Right cardiac atrium (tissue), 5 donors: ENCODE results near the gene USP43. TPM values are rescaled to one million over a fixed set of nuclear protein-coding genes. Genes with fewer than 3 reads are reported as not detected.

ENCODE experiments used
- ATAC-seq, 2 donors: fragments of 200-7000 bp; cut with Tn5 transposase; one replicate each; pipeline versions ENCODE4 v1.8.0 to v1.9.1; 2020; ENCODE audit warnings: moderate library complexity in 2 of 2, mild to moderate bottlenecking in 1 of 2
- DNase-seq, 3 donors: peaks; one replicate each; pipeline ENCODE4 v3.0.0-alpha.2; 2020
- H3K27ac ChIP-seq: one replicate; pipeline ENCODE4 v1.5.1; 2013; ENCODE audit warnings: mild to moderate bottlenecking, low read length, control low read depth, moderate library complexity
- H3K27me3 ChIP-seq: one replicate; pipeline ENCODE4 v1.6.1; 2013; ENCODE audit not compliant: control insufficient read depth, insufficient read depth
- H3K4me1 ChIP-seq: one replicate; pipeline ENCODE4 v1.6.1; 2013; ENCODE audit warnings: low read length; ENCODE audit not compliant: control insufficient read depth, insufficient read depth
- H3K4me3 ChIP-seq: one replicate; pipeline ENCODE4 v1.5.1; 2013; ENCODE audit warnings: low read length, control low read depth
- H3K9me3 ChIP-seq: one replicate; pipeline ENCODE4 v1.6.1; 2013; ENCODE audit warnings: low read length; ENCODE audit not compliant: control insufficient read depth
- WGBS: extraction: QIAGEN DNeasy Blood & Tissue Kit; methylation state at CpG from one replicate; pipeline ENCODE4 v1.1.7; 2013; 5-methylcytosine and 5-hydroxymethylcytosine counted together
- intact Hi-C, 4 donors: fragments of 100-400 bp; cut with DNase I; formaldehyde crosslinking; loops; one replicate each; pipeline versions ENCODE4 v1.11.0 to v1.14.0; 2022 to 2023
- polyA plus RNA-seq: library from polyadenylated mRNA; stranded (reverse); fragments of 200-250 nt; gene quantifications from one replicate; pipeline ENCODE4 v1.2.3, GENCODE V29; 2013
- total RNA-seq, 4 donors: library from RNA; stranded (reverse); fragmentation: NEBNext Ultra II Directional; extraction: Animal tissue kit (Norgen Biotek cat#: 25700); gene quantifications; one replicate each; pipeline ENCODE4 v1.2.1, GENCODE V29; 2021
- donor health status: healthy with polysubstance abuse.
- donor health status: DM: no; HTN: yes; CAD: no.
- donor health status: DM: no; HTN: no; CAD: no.
- donor health status: DM: no; HTN: yes; CAD: no; lungs with severe emphysema.
- donor health status: DM: yes; HTN: yes; CAD: no.

USP43 gene
- total and polyA plus RNA-seq, 5 donors = 0.06 to 0.11 (median 0.06) TPM; not detected in 1

DNA sequence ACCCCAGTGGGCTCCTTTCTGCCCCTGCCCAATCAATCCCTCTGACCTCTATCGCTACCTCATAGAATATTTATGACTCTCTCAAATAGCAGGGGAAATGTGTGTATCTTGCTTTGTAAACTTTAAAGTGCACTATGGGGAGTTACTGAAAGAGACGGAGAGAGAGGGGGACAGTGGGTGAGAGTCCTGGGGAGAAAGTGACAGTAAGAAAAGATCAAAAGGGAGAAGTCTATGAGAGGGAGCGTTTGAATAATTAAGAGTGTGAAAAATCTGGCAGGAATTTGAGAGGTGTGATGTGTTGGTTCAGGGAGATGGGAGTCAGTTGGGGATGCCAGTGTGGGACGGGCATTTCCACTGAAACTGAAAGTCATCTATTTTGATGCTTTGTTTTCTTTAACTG lies 32.6 kb downstream of the USP43 start:
- DNase-seq = no peak
- no peak overlapping the region for H3K4me3 ChIP-seq
- H3K4me1 ChIP-seq = no peaks in the 10 kb centered on the region
- intact Hi-C loops = no loop called here
- no peaks in the 10 kb centered on the region for H3K27me3 ChIP-seq
- peaks cover 1% of the 10 kb centered on the region for H3K9me3 ChIP-seq
- ATAC-seq = no peak
- H3K27ac ChIP-seq = no peak overlapping the region
- WGBS = 63% methylated on average over 4 of the region's 4 CpGs

DNA sequence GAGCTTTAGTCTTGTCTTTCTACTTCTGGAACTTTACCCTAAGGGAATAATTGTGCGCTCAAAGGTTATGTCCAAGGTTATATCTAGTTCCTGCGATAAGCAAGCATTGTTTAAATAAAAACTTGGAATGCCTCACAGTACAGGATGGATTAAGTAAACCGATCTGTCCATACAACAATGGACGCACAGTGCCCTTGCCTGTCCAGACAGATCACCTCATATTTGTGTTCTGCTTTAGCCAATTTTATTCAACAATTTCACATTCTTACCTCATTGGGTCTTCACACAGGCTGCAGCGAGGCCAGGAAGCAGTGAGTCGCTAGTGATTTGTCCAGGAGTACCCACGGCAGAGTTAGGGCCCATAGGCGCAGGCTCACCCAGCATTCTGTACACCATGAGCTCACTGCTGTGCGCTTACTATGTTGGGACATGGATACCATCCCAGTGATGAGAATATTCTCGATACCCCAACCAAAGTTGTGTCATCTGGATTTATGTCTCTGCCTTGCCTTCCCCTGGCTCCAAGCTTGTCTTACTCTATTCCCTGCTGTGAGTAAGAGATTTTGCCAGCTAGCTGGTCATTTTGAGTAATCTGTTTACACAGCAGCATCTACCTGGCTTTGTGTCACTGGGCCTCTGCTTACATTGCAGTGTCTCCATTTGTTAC lies 39.8 kb downstream of the USP43 start:
- 74% methylated on average over 10 of the region's 10 CpGs for WGBS
- DNase-seq = no peak
- no peak for ATAC-seq
- Histone ChIP-seq H3K4me1 (no peaks in the 10 kb centered on the region), H3K27ac (no peak overlapping the region), H3K4me3 (no peak overlapping the region), H3K9me3 (no peaks in the 10 kb centered on the region), H3K27me3 (no peaks in the 10 kb centered on the region)
- intact Hi-C loops = no loop called here

DNA sequence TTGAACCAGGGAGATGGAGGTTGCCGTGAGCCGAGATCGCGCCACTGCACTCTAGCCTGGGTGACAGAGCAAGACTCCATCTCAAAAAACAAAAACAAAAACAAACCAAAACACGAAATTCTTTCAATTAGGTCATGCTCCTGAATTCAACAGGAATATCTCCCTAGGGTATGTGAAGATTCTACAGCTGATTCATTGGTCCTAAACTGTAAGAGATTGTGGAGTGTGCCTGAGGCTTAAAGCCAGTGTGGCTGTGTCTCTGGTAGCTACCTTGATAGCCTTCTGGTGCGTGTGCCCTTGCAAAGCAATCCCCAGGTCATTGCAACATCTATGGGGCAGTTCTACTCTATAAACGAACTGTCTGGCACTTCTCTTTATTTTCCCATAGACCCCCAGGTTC lies 48.4 kb downstream of the USP43 start:
- intact Hi-C loops = no loop called here
- H3K27ac ChIP-seq = no peak overlapping the region
- H3K27me3 ChIP-seq = no peaks in the 10 kb centered on the region
- no peaks in the 10 kb centered on the region for H3K9me3 ChIP-seq
- no peak for ATAC-seq
- 85% methylated on average over 7 of the region's 7 CpGs for WGBS
- no peak overlapping the region for H3K4me3 ChIP-seq
- no peak for DNase-seq
- H3K4me1 ChIP-seq = no peaks in the 10 kb centered on the region

DNA sequence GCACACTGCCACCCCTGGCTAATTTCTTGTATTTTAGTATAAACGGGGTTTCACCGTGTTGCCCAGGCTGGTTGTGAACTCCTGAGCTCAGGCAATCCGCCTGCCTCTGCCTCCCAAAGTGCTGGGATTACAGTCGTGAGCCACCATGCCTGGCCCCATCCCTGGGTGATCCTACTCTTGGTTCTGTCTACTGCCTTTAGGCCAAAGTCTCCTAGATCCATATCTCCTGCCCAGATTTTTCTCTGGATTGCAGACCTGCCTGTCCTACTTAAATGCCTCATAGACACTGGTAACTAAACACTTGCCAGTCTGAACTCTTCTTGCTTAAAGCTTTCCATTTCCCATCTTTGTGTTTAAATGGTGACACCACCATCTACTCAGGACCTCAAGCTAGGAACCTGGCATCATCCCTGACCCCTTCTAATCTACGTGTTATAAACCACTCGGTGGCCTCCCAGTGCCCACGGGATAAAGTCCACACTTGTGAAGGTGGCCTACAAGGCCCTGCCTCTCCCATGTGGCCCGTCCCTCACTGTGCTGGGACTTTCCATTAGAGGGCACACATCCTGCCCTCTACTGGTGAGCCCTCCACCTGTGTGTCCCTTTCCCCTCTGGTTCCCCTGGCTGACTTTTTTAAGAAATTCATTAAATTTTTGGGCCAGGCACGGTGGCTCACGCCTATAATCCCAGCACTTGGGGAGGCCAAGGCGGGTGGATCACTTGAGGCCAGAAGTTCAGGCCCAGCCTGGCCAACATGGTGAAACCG lies 51.1 kb downstream of the USP43 start:
- DNase-seq (no peak), ATAC-seq (no peak)
- intact Hi-C loops = no loop called here
- no peak overlapping the region for H3K27ac ChIP-seq
- no peaks in the 10 kb centered on the region for H3K27me3 ChIP-seq
- no peaks in the 10 kb centered on the region for H3K4me1 ChIP-seq
- 90% methylated on average over 12 of the region's 12 CpGs for WGBS
- H3K4me3 ChIP-seq = no peak overlapping the region
- H3K9me3 ChIP-seq = no peaks in the 10 kb centered on the region

DNA sequence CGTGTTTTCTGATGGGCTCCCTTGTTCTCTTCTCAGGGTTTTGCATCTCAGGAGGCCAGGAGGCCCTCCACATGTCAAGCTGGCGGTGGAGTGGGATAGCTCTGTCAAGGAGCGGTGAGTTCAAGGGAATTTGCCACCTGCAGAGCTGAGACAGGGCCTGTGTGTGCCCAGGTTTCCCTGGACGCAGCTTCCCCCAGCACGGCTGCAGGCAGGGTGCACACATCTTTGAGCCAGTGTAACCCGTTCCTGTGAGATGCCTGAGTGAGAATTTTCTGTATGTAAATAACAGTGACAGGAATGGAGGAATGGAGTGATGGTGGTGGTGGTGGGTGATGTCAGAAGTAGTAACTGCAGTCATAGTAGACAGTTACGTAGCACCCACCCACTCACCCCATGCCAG lies 54.8 kb downstream of the USP43 start:
- no peaks in the 10 kb centered on the region for H3K9me3 ChIP-seq
- H3K4me3 ChIP-seq = no peak overlapping the region
- no peaks in the 10 kb centered on the region for H3K4me1 ChIP-seq
- ATAC-seq = no peak
- intact Hi-C loops = no loop called here
- 86% methylated on average over 7 of the region's 7 CpGs for WGBS
- H3K27ac ChIP-seq = no peak overlapping the region
- no peak for DNase-seq
- no peaks in the 10 kb centered on the region for H3K27me3 ChIP-seq

DNA sequence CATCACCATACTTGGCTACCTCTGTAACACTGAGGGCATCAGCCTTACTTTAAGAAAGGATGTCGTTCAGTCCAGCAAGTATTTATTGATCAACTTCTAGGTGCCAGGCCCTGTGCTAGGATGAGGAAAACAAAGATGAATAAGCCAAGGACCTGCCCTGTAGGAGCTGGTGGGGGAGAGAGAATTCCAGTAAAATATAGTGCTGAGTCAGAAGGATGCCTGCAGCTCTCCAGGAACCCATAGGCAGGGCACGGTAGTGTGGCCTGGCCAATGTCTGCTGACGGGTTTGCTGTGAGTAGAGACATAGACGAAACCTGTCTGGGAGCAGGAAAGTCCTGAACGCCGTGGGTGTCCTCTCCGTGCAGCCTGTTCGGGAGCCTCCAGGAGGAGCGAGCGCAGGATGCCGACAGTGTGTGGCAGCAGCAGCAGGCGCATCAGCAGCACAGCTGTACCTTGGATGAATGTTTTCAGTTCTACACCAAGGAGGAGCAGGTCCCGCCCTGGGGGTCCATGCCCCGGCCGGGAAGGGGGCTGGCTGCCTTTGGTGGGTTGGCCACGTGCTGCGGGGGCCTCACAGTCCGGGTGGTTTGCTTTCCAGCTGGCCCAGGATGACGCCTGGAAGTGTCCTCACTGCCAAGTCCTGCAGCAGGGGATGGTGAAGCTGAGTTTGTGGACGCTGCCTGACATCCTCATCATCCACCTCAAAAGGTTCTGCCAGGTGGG lies 55.6 kb downstream of the USP43 start:
- intact Hi-C loops = no loop called here
- DNase-seq = no peak

DNA sequence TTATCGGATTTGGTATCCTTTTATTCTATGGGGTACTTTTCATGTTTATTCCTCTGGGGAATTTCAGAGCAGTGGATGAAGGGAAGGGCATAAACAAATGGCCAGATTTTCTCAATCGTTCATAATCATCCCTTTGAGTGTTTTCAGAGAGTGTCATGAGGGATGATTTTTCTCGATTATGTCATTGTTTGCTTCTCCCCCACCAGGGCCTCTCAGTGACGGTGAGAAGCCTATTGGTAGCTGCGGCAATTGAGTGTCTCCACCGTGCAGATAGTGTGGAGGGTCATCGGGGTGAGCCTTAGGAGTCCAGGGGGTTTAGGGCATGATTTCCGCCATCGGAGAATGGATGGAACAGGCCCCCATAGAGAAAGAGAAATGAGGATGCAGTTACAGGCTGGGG lies 57.2 kb downstream of the USP43 start:
- no peak for ATAC-seq
- no peak overlapping the region for H3K27ac ChIP-seq
- WGBS = 77% methylated on average over 9 of the region's 9 CpGs
- H3K4me1 ChIP-seq = no peaks in the 10 kb centered on the region
- no peaks in the 10 kb centered on the region for H3K27me3 ChIP-seq
- intact Hi-C loops = no loop called here
- DNase-seq = no peak
- H3K9me3 ChIP-seq = no peaks in the 10 kb centered on the region
- H3K4me3 ChIP-seq = no peak overlapping the region

More for the DNA sequence above, 55.6 kb downstream of the USP43 start:
- Histone ChIP-seq H3K4me3 (no peak overlapping the region), H3K9me3 (no peaks in the 10 kb centered on the region), H3K4me1 (no peaks in the 10 kb centered on the region), H3K27me3 (no peaks in the 10 kb centered on the region), H3K27ac (no peak overlapping the region)
- WGBS = 68% methylated on average over 20 of the region's 20 CpGs
- peak in 1 of 2 donors; percentile 11 for ATAC-seq

DNA sequence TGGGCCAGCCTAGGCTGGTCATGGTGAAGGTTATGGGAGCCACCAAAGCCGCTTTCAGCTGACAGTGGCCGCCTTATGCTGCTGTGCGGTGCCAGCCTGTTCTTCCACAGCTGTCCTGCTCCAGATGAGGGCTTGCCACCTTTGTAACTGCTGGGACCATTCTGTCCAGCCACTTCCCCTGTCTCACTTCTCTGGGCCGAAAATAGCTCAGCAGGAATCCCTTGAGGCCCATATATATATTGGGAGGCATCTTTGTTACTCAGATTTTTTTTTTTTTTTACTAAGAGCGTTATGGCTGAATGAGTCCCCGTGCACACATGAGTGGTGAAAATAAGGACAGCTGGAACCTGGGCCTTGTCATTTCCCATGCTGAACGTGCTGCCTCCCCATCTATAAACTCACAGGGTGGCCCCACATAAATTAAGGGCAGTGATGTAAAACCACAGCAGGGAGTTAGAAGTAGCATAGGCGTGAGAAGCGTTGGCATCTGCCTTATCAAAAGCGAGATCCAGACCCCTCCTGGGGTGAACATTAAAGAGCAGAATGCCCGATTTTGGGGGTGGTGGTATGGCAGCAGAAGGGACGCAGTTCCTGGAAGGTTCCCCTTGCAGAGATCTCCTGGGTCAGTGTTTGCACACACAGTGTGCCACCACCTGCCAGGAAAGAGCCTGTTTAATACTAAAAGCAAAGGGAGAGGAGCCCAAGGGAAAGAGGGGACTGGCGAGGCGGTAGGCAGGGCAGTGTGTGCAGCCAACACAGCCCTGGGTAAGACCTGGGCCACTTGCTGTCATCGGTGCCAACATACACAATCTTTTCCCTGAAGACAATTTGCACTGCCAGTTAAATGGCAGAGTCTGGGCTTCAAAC lies 57.8 kb downstream of the USP43 start:
- Histone ChIP-seq H3K4me3 (no peak overlapping the region), H3K4me1 (no peaks in the 10 kb centered on the region), H3K27ac (no peak overlapping the region), H3K9me3 (no peaks in the 10 kb centered on the region), H3K27me3 (no peaks in the 10 kb centered on the region)
- intact Hi-C loops = no loop called here
- ATAC-seq (no peak), DNase-seq (no peak)
- WGBS = 76% methylated on average over 15 of the region's 15 CpGs

DNA sequence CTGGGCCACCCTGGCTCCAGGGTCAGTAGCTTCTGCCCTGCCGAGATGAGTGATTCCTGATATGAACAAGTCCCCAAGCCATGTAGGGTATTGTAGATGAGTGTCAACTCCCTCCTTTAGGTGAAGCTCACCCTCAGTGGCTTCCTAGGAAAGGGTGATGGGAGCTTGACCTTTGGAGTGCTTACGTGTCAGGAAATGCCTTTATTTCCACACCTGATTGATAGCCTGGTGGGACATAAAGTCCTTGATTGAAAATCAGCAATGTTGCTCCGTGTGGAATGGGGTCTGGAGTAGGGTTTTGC lies 58.4 kb downstream of the USP43 start:
- intact Hi-C loops = no loop called here
- no peak for ATAC-seq

DNA sequence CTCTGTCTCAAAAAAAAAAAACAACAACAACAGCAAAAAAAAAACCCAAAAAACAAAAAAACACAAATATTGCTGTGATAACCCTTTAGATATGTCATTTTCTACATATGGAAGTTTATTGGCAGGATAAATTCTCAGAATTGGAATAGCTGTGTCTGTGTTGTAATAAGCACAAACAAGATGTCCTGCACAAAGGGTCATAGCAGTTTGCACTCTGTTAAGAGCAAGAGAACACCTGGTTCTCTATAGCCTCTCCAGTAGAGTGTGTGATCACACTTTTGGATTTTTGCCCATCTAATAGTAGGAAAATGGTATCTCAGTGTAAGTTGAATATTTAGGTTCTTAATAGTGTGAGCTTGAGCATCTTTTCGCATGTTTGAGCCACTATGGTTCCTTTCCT lies 60.4 kb downstream of the USP43 start:
- intact Hi-C loops = no loop called here
- WGBS = 96% methylated on average over 1 of the region's 1 CpG
- Histone ChIP-seq H3K27me3 (no peaks in the 10 kb centered on the region), H3K9me3 (no peaks in the 10 kb centered on the region), H3K4me1 (no peaks in the 10 kb centered on the region), H3K27ac (no peak overlapping the region), H3K4me3 (no peak overlapping the region)
- ATAC-seq (no peak), DNase-seq (no peak)

More for the DNA sequence above, 58.4 kb downstream of the USP43 start:
- DNase-seq = no peak
- Histone ChIP-seq H3K4me1 (no peaks in the 10 kb centered on the region), H3K9me3 (no peaks in the 10 kb centered on the region), H3K27ac (no peak overlapping the region), H3K27me3 (no peaks in the 10 kb centered on the region), H3K4me3 (no peak overlapping the region)
- WGBS = 67% methylated on average over 3 of the region's 3 CpGs

DNA sequence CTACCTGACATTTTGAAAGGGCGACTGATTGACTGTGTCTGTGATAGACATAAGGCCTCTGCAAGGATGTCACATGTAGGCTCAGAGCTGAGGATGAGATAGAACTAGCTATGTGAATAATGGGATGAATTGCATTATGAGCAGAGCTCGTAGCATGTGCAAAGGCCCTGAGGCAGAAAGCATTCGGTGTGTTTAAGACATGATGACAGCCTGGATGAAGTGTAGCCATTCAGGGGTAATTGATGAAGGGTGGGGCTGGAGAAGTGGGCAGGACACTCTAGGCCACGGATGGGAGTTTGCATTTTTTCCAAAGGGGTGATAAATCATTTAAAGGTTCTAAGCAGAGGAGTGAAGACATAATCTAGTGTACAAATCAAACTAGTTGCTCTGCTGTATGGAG lies 62.6 kb downstream of the USP43 start:
- no peaks in the 10 kb centered on the region for H3K4me1 ChIP-seq
- ATAC-seq = no peak
- H3K27ac ChIP-seq = no peak overlapping the region
- intact Hi-C loops = no loop called here
- no peaks in the 10 kb centered on the region for H3K9me3 ChIP-seq
- DNase-seq = no peak
- no peaks in the 10 kb centered on the region for H3K27me3 ChIP-seq
- no peak overlapping the region for H3K4me3 ChIP-seq
- 88% methylated on average over 4 of the region's 4 CpGs for WGBS
